Measurements from ENCODE around the gene SLC66A2. TPM values are rescaled to one million over a fixed set of nuclear protein-coding genes. Genes with fewer than 3 reads are reported as not detected.

Gene SLC66A2
- total and polyA plus RNA-seq, 10 of the 15 experiments (the other 5 are each of a cell fraction or from before 2014, with no cell fraction given) = 0.69 to 42.5 (median 14.8) TPM

DNA sequence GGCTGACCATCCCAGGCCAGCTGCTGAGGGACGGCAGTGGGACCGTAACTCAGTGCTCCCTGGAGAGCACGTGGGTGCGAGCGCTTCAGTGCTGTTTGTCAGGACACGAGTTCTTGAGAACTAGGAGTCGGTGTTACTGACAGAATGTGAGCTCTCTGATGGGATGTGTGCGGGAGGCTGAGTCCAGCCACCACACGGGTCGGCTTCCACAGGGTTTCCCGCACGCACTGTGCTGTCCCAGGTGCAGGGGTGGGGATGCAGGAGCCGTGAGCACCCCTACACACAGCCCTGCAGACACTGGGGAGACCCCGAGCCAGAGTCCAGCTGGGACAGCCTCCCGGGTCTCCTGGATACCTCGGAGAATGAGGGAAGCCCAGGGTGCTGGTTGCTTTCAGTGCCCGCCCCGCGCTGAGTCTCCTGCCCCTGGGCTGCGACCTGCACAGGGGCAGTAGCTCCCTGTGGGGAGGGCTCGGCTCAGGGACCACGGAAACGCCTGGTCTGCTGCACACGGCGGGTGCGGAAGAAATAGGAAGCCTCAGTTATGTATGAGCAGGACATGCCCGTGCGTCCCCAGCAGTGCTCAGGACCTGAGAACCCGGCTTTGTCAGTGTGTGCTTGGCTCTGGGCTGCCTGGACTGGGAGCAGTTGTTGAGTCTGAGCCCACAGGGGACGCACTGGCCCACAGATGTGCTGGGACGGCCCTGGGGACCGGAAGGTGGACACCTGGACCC is 82.5 kb downstream of the SLC66A2 start:
- no TSS peak for BruUV-seq (replicated peaks)
- Histone ChIP-seq H3K9me3 (replicated peaks; ENCODE audit: control insufficient read depth, insufficient read depth, low read length) (no peaks in the 10 kb centered on the region; the same call in 2 of the 3 replicates), H3K4me2 (ENCODE audit: control insufficient read depth, insufficient read depth) (no peak overlapping the region), H3K79me2 (ENCODE audit: control insufficient read depth, insufficient read depth, low read length) (no peaks in the 10 kb centered on the region), H3K27me3 (replicated peaks in 1 of 2; ENCODE audit: control insufficient read depth in 2 of 2, insufficient read depth in 2 of 2, low read length in 1 of 2) (no peaks in the 10 kb centered on the region), H2AFZ (ENCODE audit: control insufficient read depth, low read depth, low read length) (no peak overlapping the region), H4K20me1 (ENCODE audit: control insufficient read depth, insufficient read depth) (no peaks in the 10 kb centered on the region), H3K4me3 (no peak overlapping the region), H3K36me3 (ENCODE audit: control insufficient read depth in 2 of 2, insufficient read depth in 2 of 2, low read length in 1 of 2) (no peaks in the 10 kb centered on the region), H3K27ac (ENCODE audit: control insufficient read depth, insufficient read depth) (no peak overlapping the region), H3K4me1 (ENCODE audit: control insufficient read depth, insufficient read depth, low read length) (no peaks in the 10 kb centered on the region), H3K9ac (ENCODE audit: control insufficient read depth, insufficient read depth, low read length) (no peak overlapping the region)
- FAIRE-seq (no peak), ATAC-seq (no peak), DNase-seq (ENCODE audit: low read depth, low spot score) (no peak)
- 52% methylated on average over 32 of the region's 32 CpGs for WGBS (ENCODE audit: insufficient coverage, insufficient replicate concordance, low lambda C conversion rate, missing lambda C conversion rate)
- in situ Hi-C loops (cut with MboI) (no loop called here), intact Hi-C loops (cut with micrococcal nuclease; ENCODE audit: unreplicated experiment) (no loop called here)
- CTCF ChIA-PET = no interaction called here
- SMC1A ChIA-PET (ENCODE audit: uncharacterized antibody, unreplicated experiment) = no interaction called here
- POLR2A ChIA-PET = no interaction called here
- TF ChIP-seq TARDBP (IDR thresholded peaks at IDR 0.05; ENCODE audit: borderline replicate concordance) (no peak), SMAD5 (IDR thresholded peaks at IDR 0.05; ENCODE audit: low read depth) (no peak), YY1 (IDR thresholded peaks at IDR 0.05; ENCODE audit: low read depth, low read length) (no peak), CBFB (IDR thresholded peaks at IDR 0.05; ENCODE audit: low read depth) (no peak), SIN3A (IDR thresholded peaks at IDR 0.05; ENCODE audit: low read depth, low read length) (no peak), MEF2A (IDR thresholded peaks at IDR 0.05; ENCODE audit: insufficient read depth, low read depth, low read length) (no peak), TAF1 (IDR thresholded peaks at IDR 0.05; ENCODE audit: borderline replicate concordance, low read depth, low read length) (no peak), POU2F2 (IDR thresholded peaks at IDR 0.05; ENCODE audit: borderline replicate concordance, low read depth, low read length) (no peak)
- TF ChIP-seq, protein P1, sequence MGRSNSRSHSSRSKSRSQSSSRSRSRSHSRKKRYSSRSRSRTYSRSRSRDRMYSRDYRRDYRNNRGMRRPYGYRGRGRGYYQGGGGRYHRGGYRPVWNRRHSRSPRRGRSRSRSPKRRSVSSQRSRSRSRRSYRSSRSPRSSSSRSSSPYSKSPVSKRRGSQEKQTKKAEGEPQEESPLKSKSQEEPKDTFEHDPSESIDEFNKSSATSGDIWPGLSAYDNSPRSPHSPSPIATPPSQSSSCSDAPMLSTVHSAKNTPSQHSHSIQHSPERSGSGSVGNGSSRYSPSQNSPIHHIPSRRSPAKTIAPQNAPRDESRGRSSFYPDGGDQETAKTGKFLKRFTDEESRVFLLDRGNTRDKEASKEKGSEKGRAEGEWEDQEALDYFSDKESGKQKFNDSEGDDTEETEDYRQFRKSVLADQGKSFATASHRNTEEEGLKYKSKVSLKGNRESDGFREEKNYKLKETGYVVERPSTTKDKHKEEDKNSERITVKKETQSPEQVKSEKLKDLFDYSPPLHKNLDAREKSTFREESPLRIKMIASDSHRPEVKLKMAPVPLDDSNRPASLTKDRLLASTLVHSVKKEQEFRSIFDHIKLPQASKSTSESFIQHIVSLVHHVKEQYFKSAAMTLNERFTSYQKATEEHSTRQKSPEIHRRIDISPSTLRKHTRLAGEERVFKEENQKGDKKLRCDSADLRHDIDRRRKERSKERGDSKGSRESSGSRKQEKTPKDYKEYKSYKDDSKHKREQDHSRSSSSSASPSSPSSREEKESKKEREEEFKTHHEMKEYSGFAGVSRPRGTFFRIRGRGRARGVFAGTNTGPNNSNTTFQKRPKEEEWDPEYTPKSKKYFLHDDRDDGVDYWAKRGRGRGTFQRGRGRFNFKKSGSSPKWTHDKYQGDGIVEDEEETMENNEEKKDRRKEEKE (IDR thresholded peaks at IDR 0.05) = no peak
- TF ChIP-seq, protein P2, sequence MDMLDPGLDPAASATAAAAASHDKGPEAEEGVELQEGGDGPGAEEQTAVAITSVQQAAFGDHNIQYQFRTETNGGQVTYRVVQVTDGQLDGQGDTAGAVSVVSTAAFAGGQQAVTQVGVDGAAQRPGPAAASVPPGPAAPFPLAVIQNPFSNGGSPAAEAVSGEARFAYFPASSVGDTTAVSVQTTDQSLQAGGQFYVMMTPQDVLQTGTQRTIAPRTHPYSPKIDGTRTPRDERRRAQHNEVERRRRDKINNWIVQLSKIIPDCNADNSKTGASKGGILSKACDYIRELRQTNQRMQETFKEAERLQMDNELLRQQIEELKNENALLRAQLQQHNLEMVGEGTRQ (IDR thresholded peaks at IDR 0.05; ENCODE audit: borderline replicate concordance, low read depth, low read length) = no peak
- TF ChIP-seq, protein P3, sequence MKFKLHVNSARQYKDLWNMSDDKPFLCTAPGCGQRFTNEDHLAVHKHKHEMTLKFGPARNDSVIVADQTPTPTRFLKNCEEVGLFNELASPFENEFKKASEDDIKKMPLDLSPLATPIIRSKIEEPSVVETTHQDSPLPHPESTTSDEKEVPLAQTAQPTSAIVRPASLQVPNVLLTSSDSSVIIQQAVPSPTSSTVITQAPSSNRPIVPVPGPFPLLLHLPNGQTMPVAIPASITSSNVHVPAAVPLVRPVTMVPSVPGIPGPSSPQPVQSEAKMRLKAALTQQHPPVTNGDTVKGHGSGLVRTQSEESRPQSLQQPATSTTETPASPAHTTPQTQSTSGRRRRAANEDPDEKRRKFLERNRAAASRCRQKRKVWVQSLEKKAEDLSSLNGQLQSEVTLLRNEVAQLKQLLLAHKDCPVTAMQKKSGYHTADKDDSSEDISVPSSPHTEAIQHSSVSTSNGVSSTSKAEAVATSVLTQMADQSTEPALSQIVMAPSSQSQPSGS (IDR thresholded peaks at IDR 0.05; ENCODE audit: low read length) = no peak
- TF ChIP-seq, protein P4, sequence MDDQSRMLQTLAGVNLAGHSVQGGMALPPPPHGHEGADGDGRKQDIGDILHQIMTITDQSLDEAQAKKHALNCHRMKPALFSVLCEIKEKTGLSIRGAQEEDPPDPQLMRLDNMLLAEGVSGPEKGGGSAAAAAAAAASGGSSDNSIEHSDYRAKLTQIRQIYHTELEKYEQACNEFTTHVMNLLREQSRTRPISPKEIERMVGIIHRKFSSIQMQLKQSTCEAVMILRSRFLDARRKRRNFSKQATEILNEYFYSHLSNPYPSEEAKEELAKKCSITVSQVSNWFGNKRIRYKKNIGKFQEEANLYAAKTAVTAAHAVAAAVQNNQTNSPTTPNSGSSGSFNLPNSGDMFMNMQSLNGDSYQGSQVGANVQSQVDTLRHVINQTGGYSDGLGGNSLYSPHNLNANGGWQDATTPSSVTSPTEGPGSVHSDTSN (IDR thresholded peaks at IDR 0.05; ENCODE audit: insufficient replicate concordance, low read depth, low read length) = no peak
- RAD21 ChIA-PET (ENCODE audit: unreplicated experiment) = no interaction called here

Measured in GM12878 (cell line).